HG03060 (cell line): Measurements from ENCODE around the gene TRAK1.
"Not testable (repeated sequence)": the region's sequence is repeated elsewhere in the genome, so short reads cannot be mapped to it uniquely, and the experiment has no call there.

Experiments
- ATAC-seq: cut with Tn5 transposase; IDR thresholded peaks from one replicate; pipeline ENCODE4 v1.9.1; 2021; ENCODE audit warnings: low read depth, moderate number of reproducible peaks; ENCODE audit not compliant: unreplicated experiment

The TRAK1 gene

GRCh38 chr3:42096796-42097565, 5.8 kb downstream of the TRAK1 start:
- ATAC-seq = no peak

GRCh38 chr3:42097566-42097946, 6.4 kb downstream of the TRAK1 start:
- no peak for ATAC-seq

GRCh38 chr3:42098171-42098570, 7.0 kb downstream of the TRAK1 start:
- ATAC-seq = no peak

GRCh38 chr3:42099020-42099765, 8.0 kb downstream of the TRAK1 start:
- ATAC-seq = no peak

GRCh38 chr3:42101048-42101447, 9.9 kb downstream of the TRAK1 start:
- no peak for ATAC-seq

GRCh38 chr3:42101481-42101880, 10.3 kb downstream of the TRAK1 start:
- ATAC-seq = no peak

- ATAC-seq = no peak
Observed at GRCh38 chr3:42102571-42102970, 11.4 kb downstream of the TRAK1 start.

GRCh38 chr3:42103921-42104665, 12.9 kb downstream of the TRAK1 start:
- ATAC-seq = not testable (repeated sequence)

GRCh38 chr3:42105994-42106393, 14.8 kb downstream of the TRAK1 start:
- ATAC-seq = not testable (repeated sequence)

GRCh38 chr3:42106646-42107045, 15.5 kb downstream of the TRAK1 start:
- ATAC-seq = no peak

- ATAC-seq = no peak
Observed at GRCh38 chr3:42110631-42111030, 19.5 kb downstream of the TRAK1 start.

- no peak for ATAC-seq
Observed at GRCh38 chr3:42114130-42114725, 23.1 kb downstream of the TRAK1 start.

GRCh38 chr3:42115215-42115614, 24.1 kb downstream of the TRAK1 start:
- no peak for ATAC-seq

- ATAC-seq = no peak
Observed at GRCh38 chr3:42115946-42116345, 24.8 kb downstream of the TRAK1 start.

- ATAC-seq = no peak
Observed at GRCh38 chr3:42116466-42116865, 25.3 kb downstream of the TRAK1 start.

GRCh38 chr3:42117175-42118008, 26.2 kb downstream of the TRAK1 start:
- ATAC-seq = no peak

GRCh38 chr3:42118762-42119361, 27.7 kb downstream of the TRAK1 start:
- ATAC-seq = peak; percentile 49

GRCh38 chr3:42119561-42120355, 28.6 kb downstream of the TRAK1 start:
- no peak for ATAC-seq

GRCh38 chr3:42120866-42121265, 29.7 kb downstream of the TRAK1 start:
- ATAC-seq = no peak
